Caco-2 (cell line): ENCODE data around the gene ZNF625. TPM values are rescaled to one million over a fixed set of nuclear protein-coding genes. Genes with fewer than 3 reads are reported as not detected.

Source experiments
- BruUV-seq: library from RNA; stranded (reverse); fragments of 400-500 nt; replicated peaks from 2 replicates; lab custom pipeline; 2021; lab: Mats Ljungman, UMichigan
- CTCF ChIA-PET: fragments of 300-600 bp; sonication (Branson Sonifier 250); formaldehyde crosslinking; loops from one replicate; lab custom pipeline; 2022; ENCODE audit warnings: antibody characterized with exemption; lab: Charles Lee
- POLR2A ChIA-PET: fragments of 300-600 bp; sonication (Branson Sonifier 250); formaldehyde crosslinking; loops from one replicate; lab custom pipeline; 2022; ENCODE audit warnings: antibody characterized with exemption; lab: Charles Lee
- DNase-seq, 2 experiments: peaks; one replicate each; pipeline versions ENCODE4 v3.0.0 to v3.0.0-alpha.2; 2020 to 2022
- H3K27me3 ChIP-seq: replicated peaks from 2 replicates; pipeline ENCODE4 v1.6.0; 2011; ENCODE audit warnings: low read length; ENCODE audit not compliant: control insufficient read depth, insufficient read depth
- H3K36me3 ChIP-seq: 2 replicates; pipeline ENCODE4 v1.5.1; 2011; ENCODE audit warnings: low read length; ENCODE audit not compliant: control insufficient read depth, insufficient read depth
- H3K4me1 ChIP-seq: fragments of 250-450 bp; sonication (Bioruptor Pico); 2 replicates; pipeline ENCODE4 v1.5.1; 2020; ENCODE audit warnings: mild to moderate bottlenecking
- H3K4me3 ChIP-seq: 2 replicates; pipeline ENCODE4 v1.5.1; 2011; ENCODE audit warnings: low read depth, mild to moderate bottlenecking, control low read depth, low read length
- H3K9me3 ChIP-seq: fragments of 250-450 bp; sonication (Bioruptor Pico); 2 replicates; pipeline ENCODE4 v1.5.1; 2020; ENCODE audit warnings: mild to moderate bottlenecking, moderate library complexity
- H3K27ac Mint-ChIP-seq: one replicate; pipeline ENCODE4 v1.8.0; 2022; ENCODE audit warnings: mixed read lengths; ENCODE audit not compliant: unreplicated experiment
- H3K27me3 Mint-ChIP-seq: one replicate; pipeline ENCODE4 v1.8.0; 2022; ENCODE audit warnings: mixed read lengths; ENCODE audit not compliant: insufficient read depth, unreplicated experiment
- H3K36me3 Mint-ChIP-seq: one replicate; pipeline ENCODE4 v1.8.0; 2022; ENCODE audit warnings: mild to moderate bottlenecking, mixed read lengths; ENCODE audit not compliant: insufficient read depth, unreplicated experiment
- H3K4me1 Mint-ChIP-seq: one replicate; pipeline ENCODE4 v1.8.0; 2022; ENCODE audit warnings: low read depth, mixed read lengths; ENCODE audit not compliant: unreplicated experiment
- H3K4me3 Mint-ChIP-seq: one replicate; pipeline ENCODE4 v1.8.0; 2022; ENCODE audit warnings: mild to moderate bottlenecking, moderate library complexity, mixed read lengths; ENCODE audit not compliant: unreplicated experiment
- H3K9me3 Mint-ChIP-seq: one replicate; pipeline ENCODE4 v1.8.0; 2022; ENCODE audit warnings: mixed read lengths; ENCODE audit not compliant: unreplicated experiment
- intact Hi-C: fragments of 100-400 bp; cut with micrococcal nuclease; formaldehyde crosslinking; loops from one replicate; pipeline ENCODE4 v1.10.0; 2022; ENCODE audit not compliant: unreplicated experiment
- total RNA-seq: library from RNA; stranded (reverse); gene quantifications from 2 replicates; pipeline ENCODE4 v1.2.3, GENCODE V29; 2022
- TF ChIP-seq, protein P1 (sequence below), 2 experiments: fragments of 200-600 bp in 1 of 2; IDR thresholded peaks; 1 replicate in 1 of 2; 2 replicates in 1 of 2; pipeline versions ENCODE4 v1.5.1 to v1.8.0; 2011 to 2022; ENCODE audit warnings: antibody characterized with exemption in 1 of 2, control low read depth in 1 of 2, inconsistent platforms in 1 of 2, low read depth in 1 of 2, low read length in 1 of 2, mild to moderate bottlenecking in 1 of 2, moderate library complexity in 1 of 2; ENCODE audit not compliant: insufficient read depth in 1 of 2, severe bottlenecking in 1 of 2, unreplicated experiment in 1 of 2

ZNF625 gene
- total RNA-seq, 1 experiment from 2014 or later: not detected

DNA sequence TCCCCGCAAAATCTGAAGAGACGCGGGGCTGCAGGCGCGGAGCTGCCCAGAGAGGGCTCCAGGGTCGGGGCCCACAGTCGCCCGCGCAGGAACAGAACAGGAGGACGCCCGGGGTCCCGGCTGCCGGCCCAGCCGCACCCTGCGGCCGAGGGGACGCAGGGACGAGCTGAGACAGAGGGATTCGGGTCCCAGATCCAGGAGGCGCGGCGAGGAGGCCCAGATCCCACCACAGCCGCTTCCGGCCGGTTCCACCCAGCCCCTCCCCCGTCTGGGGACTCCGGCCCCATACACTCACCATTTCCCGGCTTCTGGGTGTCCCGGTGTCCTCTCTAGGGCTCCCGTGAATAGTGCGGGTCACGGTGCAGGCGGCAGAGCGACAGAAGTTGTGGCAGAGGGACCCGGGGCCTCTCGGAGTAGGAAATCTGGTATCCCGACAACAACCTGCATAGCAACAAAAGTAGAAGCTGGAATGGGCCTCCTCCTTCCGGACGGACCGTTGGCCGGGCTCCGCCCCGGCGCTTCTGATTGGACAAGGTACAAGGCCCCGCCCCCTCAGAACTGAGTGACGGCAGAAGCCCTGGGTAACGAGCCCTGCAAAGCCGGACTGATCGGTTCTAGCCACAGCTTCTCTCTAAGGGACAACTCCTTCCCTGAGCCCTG, 16.5 kb downstream of the ZNF625 start, which contains the start of gene ZNF20:
Gene ZNF20, minus strand, starts transcription at position 466 of the 660 bp plus-strand sequence. Its CDS starts 168 bp downstream, at position 298.
- CTCF ChIA-PET: interaction anchor here (0.8 to 2.5 kb wide), 12 partner anchors 8 to 581 kb away, joined by 3 to 37 read pairs (median 4); partner anchors contain the start of genes ELOF1, ZNF442, ZNF490 and ZNF491
- POLR2A ChIA-PET: interaction anchor here (0.8 to 1.0 kb wide), 4 partner anchors 23 to 471 kb away, joined by 3 to 5 read pairs (median 4); partner anchors contain the start of genes ZNF136, ZNF442, ZNF490 and ZNF563
- H3K27me3 ChIP-seq: no peaks in the 10 kb centered on the region
- Mint-ChIP-seq H3K27me3 (no peaks in the 10 kb centered on the region), H3K4me3 (peak within 1 kb of the TSS; percentile 88), H3K36me3 (peaks cover 46% of the 10 kb centered on the region), H3K4me1 (peaks cover 16% of the 10 kb centered on the region), H3K27ac (peak within 1 kb of the TSS; percentile 90), H3K9me3 (peaks cover 2% of the 10 kb centered on the region)
- intact Hi-C loops: loop anchor here (1.0 to 5.0 kb wide), 5 partner anchors 81 to 443 kb away; partner anchors contain the start of gene ZNF440
- 0 out of 2 replicates have a peak, but pooled peaks cover 5% of the 10 kb centered on the region for H3K4me1 ChIP-seq
- peak; percentile 95 to 96 for DNase-seq
- H3K9me3 ChIP-seq: peaks cover 7% of the 10 kb centered on the region; the same call in 1 of the 2 replicates
- peak within 1 kb of the TSS; percentile 89 for H3K4me3 ChIP-seq
- no TSS peak for BruUV-seq
- TF ChIP-seq, protein P1, sequence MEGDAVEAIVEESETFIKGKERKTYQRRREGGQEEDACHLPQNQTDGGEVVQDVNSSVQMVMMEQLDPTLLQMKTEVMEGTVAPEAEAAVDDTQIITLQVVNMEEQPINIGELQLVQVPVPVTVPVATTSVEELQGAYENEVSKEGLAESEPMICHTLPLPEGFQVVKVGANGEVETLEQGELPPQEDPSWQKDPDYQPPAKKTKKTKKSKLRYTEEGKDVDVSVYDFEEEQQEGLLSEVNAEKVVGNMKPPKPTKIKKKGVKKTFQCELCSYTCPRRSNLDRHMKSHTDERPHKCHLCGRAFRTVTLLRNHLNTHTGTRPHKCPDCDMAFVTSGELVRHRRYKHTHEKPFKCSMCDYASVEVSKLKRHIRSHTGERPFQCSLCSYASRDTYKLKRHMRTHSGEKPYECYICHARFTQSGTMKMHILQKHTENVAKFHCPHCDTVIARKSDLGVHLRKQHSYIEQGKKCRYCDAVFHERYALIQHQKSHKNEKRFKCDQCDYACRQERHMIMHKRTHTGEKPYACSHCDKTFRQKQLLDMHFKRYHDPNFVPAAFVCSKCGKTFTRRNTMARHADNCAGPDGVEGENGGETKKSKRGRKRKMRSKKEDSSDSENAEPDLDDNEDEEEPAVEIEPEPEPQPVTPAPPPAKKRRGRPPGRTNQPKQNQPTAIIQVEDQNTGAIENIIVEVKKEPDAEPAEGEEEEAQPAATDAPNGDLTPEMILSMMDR (IDR thresholded peaks at IDR 0.05; ENCODE audit: insufficient read depth in 1 of 2, low read depth in 1 of 2, low read length in 1 of 2, severe bottlenecking in 1 of 2, unreplicated experiment in 1 of 2): no peak
- peaks cover 3% of the 10 kb centered on the region for H3K36me3 ChIP-seq

DNA sequence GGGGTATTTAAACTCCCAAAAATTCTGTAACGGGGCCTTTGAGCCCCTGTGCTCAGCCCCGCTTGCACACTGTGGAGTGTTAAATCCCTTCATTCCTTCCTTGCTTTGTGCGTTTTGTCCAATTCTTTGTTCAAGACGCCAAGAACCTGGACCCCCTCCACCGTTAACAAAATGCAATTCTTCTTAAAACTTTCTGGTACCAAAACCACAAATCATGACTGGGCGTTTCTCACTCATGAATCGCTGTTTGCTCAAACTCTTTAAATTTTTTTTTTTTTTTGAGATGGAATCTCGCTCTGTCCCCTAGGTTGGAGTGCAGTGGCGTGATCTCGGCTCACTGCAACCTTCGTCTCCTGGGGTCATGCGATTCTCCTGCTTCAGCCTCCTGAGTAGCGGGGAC, 17.3 kb downstream of the ZNF625 start:
- no peaks in the 10 kb centered on the region for H3K9me3 Mint-ChIP-seq
- no TSS peak for BruUV-seq
- TF ChIP-seq, protein P1 (IDR thresholded peaks at IDR 0.05; ENCODE audit: insufficient read depth in 1 of 2, low read depth in 1 of 2, low read length in 1 of 2, severe bottlenecking in 1 of 2, unreplicated experiment in 1 of 2): no peak
- Histone ChIP-seq H3K9me3 (peaks cover 7% of the 10 kb centered on the region; the same call in 1 of the 2 replicates), H3K4me1 (0 out of 2 replicates have a peak, but pooled peaks cover 5% of the 10 kb centered on the region), H3K27me3 (no peaks in the 10 kb centered on the region), H3K36me3 (peaks cover 3% of the 10 kb centered on the region), H3K4me3 (peak overlapping the region; percentile 89)
- H3K4me1 Mint-ChIP-seq: peaks cover 16% of the 10 kb centered on the region
- ChIA-PET CTCF (interaction anchor here (2.5 kb wide), 1 partner anchor 80 kb away, joined by 30 read pairs; no protein-coding TSS in a partner anchor), POLR2A (no interaction called here)
- H3K27ac Mint-ChIP-seq: peak overlapping the region; percentile 90
- DNase-seq: no peak
- peaks cover 53% of the 10 kb centered on the region for H3K36me3 Mint-ChIP-seq
- H3K27me3 Mint-ChIP-seq: no peaks in the 10 kb centered on the region
- intact Hi-C loops: no loop called here
- peak overlapping the region; percentile 88 for H3K4me3 Mint-ChIP-seq

DNA sequence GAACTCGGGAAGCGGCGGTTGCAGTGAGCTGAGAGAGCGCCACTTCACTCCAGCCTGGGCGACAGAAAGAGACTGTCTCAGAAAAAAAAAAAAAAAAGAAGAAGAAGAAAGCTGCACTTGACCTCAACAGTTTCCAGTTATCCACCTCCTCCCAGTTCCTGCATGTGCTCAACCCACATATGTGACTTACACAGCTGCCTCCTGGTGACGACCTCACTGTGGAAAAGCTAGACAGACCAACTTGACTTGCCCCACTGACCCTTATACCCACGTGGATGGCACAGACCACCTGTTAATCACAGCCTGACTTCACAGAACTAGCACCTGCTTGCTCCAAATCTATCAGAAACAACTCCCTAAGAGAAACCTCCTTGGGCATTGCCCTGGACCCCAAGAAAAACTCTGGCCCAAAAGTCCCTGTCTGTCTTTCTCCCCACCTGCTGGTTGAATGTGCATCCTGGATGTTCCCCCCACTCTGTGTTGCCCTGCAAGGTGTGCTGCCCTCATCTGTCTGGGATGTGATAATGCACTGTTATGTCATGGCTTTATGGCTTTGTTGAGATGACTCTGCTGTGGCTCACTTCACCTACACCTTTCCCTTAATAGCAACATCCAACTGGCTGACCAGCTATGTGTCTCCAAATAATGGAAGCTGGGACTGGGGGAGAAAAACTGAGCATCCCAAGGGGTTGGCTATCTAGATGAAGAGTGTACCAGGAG, 19.2 kb downstream of the ZNF625 start:
- H3K27ac Mint-ChIP-seq: no peak overlapping the region
- Histone ChIP-seq H3K4me3 (no peak overlapping the region), H3K9me3 (peaks cover 17% of the 10 kb centered on the region), H3K4me1 (0 out of 2 replicates have a peak, but pooled peaks cover 5% of the 10 kb centered on the region), H3K36me3 (peaks cover 8% of the 10 kb centered on the region), H3K27me3 (no peaks in the 10 kb centered on the region)
- H3K9me3 Mint-ChIP-seq: no peaks in the 10 kb centered on the region
- peaks cover 16% of the 10 kb centered on the region for H3K4me1 Mint-ChIP-seq
- DNase-seq: no peak
- BruUV-seq: no TSS peak
- CTCF ChIA-PET: interaction anchor here (0.7 kb wide), 1 partner anchor 341 kb away, joined by 7 read pairs; no protein-coding TSS in a partner anchor
- TF ChIP-seq, protein P1 (IDR thresholded peaks at IDR 0.05; ENCODE audit: insufficient read depth in 1 of 2, low read depth in 1 of 2, low read length in 1 of 2, severe bottlenecking in 1 of 2, unreplicated experiment in 1 of 2): no peak
- H3K27me3 Mint-ChIP-seq: no peaks in the 10 kb centered on the region
- no peak overlapping the region for H3K4me3 Mint-ChIP-seq
- POLR2A ChIA-PET: no interaction called here
- peaks cover 72% of the 10 kb centered on the region for H3K36me3 Mint-ChIP-seq
- intact Hi-C loops: no loop called here
